HG02571 (cell line): ENCODE data around the gene MTHFD2L.

Experiments
- ATAC-seq: cut with Tn5 transposase; IDR thresholded peaks from one replicate; pipeline ENCODE4 v1.9.1; 2021; ENCODE audit warnings: mild to moderate bottlenecking, moderate library complexity; ENCODE audit not compliant: unreplicated experiment

MTHFD2L gene

DNA sequence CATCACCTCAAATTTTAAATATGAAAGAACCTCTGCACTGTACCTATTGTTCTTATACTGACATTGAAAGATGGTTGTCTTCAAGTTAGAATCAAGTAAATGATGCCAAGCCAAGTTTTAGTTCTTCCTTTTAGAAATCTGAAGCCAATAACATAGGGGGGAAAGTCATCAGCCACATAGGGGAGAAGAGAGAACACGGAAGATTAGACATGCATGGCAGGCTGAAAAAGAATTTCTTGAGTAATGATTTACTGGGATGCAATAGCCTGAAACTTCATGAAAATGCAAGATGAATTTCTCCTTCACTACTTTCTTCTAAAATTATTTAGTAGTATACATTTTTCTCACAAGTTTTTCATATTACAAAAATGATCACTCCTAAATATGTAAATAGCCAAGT lies 136.8 kb downstream of the MTHFD2L start:
- no peak for ATAC-seq

GRCh38 chr4:74297539-74297938 lies 139.6 kb downstream of the MTHFD2L start:
- ATAC-seq: no peak

- ATAC-seq: no peak
Measured at GRCh38 chr4:74304095-74304625, 146.2 kb downstream of the MTHFD2L start.

DNA sequence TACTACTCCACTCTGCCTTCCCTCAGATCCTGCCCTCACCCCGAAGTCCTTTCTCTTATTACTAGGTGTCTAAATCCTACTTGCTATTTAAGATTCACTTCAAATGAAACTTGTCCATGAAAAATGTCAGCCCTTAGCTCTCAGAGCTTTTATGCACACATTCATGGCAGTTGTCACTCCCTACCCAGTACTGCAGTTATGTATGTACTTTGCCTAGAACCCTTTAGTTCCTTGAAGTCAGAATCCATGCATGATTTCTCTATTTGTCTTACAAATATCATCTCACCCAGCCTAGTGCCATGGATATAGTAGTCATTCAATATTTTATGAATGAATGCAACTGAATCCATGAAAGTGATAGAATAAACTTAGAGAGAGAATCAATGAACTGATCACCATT lies 147.1 kb downstream of the MTHFD2L start:
- ATAC-seq: no peak

DNA sequence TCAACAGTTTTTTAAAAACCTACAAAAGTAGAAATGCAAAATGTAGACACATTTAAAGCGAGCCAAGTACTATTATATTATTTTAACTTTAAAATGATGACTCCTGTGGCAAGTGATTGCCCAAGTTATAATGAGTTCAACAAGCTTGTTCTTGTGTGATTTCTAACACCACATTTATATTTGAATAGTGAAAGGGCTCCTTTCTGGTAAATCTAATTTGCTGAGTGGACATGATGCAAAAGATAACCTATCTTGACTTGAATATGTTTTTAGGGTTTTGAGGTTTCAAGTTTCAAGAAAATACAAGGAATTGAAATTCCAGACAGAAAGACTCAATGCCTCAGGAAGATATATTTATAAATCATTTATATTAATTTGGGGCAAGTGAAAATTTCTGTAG lies 149.3 kb downstream of the MTHFD2L start:
- no peak for ATAC-seq

GRCh38 chr4:74308215-74308614 lies 150.3 kb downstream of the MTHFD2L start, which contains the start of gene EPGN:
Gene EPGN, plus strand, starts transcription at chr4:74308470. Its CDS starts 64 bp downstream, at chr4:74308534.
- no peak for ATAC-seq

- ATAC-seq: no peak
Measured at GRCh38 chr4:74309223-74309622, 151.3 kb downstream of the MTHFD2L start.

DNA sequence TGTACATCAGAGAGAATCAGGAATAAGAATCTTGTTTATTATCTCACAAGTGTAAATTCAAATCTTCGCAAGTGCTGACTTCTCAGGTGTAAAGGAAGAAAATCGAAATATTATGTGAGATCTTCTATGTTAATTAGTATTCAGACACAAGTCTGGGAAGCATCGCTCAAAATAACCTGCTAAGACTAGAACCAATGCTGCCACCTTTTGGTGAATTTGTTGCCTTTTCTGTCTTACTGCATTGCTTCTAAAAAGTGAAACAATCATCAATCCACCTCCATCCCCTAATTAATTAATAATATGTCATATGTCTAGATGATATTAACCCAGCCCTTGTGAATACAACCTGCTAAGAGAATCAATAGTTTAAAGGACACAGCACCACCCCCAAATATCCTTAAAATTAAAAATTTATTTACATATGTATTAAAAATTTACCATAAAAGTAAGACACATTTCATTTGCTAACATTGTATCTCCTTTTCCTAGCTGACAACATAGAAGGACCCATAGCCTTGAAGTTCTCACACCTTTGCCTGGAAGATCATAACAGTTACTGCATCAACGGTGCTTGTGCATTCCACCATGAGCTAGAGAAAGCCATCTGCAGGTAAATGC lies 153.9 kb downstream of the MTHFD2L start:
- no peak for ATAC-seq

- no peak for ATAC-seq
Measured at GRCh38 chr4:74314329-74314728, 156.4 kb downstream of the MTHFD2L start.

DNA sequence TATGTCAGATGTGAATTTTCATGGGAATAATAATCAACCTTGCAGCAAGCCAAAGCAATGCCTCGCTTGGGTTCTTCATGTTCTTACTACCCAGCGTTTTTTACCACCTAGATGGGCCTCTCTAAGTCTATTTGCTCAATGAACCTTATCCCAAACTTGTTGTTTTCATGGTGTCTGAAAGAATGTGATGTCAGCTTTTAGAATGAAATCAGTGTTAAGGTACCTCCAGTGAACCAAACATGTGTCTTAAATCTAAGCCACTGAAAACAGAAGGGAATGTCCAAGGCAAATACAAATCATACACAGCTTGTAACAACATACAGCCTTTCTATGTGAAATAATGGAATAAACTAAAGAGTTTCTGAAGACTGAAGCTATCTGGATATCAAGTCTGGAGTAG lies 157.0 kb downstream of the MTHFD2L start:
- no peak for ATAC-seq

- no peak for ATAC-seq
Measured at GRCh38 chr4:74315376-74315775, 157.5 kb downstream of the MTHFD2L start.

DNA sequence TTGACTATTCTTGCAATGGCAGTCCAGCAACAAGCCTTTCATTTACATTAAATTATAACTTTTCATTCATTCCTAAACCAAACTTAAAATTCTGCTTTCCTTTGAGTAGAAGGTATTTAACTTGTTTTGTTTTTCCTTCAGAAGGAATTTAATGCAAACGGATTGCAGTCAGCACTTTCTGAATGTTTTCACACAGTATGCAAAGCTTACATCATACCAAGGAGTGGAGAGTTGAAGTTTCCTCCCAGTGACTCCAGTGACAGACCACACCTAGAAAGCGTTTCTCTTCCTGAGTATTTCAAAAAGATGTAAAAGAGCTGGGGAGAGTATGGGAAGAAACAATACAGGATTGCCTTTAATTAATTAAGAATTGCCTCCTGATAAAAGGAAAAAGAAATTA lies 158.5 kb downstream of the MTHFD2L start:
- ATAC-seq: no peak

- ATAC-seq: no peak
Measured at GRCh38 chr4:74317616-74318246, 159.8 kb downstream of the MTHFD2L start.

- no peak for ATAC-seq
Measured at GRCh38 chr4:74318276-74318675, 160.4 kb downstream of the MTHFD2L start.

DNA sequence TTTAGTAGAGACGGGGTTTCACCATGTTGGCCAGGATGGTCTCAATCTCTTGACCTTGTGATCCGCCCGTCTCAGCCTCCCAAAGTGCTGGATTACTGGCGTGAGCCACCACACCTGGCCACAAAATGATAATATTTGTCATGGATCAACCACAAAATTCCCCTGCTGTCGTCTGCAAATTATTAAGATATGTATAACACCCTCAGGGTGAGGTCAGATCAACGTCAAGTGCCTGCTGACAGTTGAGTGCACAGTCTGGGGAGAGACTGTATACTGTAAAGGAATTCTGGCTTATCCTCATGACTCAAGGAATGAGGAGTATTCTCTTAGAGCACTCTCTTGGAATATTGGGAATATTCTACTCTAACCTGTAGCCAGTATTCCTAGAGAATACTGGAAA lies 161.6 kb downstream of the MTHFD2L start:
- no peak for ATAC-seq

DNA sequence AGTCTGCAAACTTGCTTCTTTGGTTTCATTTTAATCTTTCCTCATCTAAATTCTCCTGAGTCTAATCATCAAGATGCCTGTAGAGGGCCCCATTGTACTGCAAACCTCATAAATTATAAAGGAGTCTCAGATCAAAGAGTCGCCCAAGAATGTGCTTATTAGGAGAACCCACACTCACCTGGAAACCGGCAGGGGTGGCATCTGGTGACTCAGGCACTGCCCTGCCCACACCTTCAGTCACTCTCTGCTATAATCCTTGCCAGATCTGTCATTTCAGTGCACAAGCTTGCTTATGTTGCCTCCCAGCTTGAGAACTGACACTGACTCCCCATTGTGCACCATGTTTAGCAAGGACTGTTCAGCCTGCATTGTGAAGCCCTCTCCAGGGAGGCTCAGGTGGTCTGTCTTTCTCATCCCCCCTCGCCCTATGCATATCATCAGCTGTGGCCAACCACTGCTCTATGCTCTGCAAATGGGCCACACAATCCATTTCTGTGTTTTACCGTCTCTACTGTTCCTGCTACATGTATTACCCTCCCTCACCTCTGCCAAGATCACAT lies 162.7 kb downstream of the MTHFD2L start:
- peak; percentile 86 for ATAC-seq

DNA sequence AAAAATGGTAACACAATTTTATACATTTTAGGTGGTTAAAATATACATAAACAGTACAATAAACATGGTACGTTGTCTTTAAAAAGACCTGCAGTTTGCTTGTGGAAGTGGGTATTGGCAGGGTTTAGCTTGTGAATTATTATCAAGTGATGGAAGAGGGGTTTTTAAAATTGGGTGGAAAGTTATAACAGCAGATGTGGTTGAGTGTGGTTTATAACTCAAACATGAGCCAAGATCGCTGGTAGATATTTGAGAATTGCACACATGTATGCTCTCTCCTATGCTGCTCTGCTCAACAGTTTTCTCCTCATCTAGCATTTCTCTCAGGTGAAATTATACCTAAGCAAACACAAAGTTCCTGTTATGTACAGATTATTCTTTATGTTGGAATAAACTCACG lies 164.4 kb downstream of the MTHFD2L start:
- no peak for ATAC-seq

- no peak for ATAC-seq
Measured at GRCh38 chr4:74323663-74324062, 165.7 kb downstream of the MTHFD2L start.

DNA sequence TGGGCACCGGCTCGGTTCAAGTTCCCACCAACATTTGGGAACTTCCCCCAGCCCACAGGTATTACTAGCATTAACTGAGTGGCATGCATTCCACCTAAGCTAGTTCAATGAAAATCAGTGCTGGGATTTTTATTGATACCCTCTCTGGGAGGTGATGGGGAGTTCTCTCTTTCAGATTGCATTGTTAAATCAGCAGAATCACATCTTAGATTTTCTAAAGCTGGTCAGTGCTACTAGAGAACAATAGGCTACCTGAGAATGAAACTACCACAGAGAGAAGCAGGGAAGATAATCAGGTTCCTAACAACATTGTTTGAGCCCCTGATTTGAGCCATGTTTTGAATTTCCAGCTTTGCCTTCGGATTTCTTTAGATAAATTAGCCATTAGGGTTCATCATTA lies 166.3 kb downstream of the MTHFD2L start:
- ATAC-seq: no peak

GRCh38 chr4:74325886-74326285 lies 168.0 kb downstream of the MTHFD2L start:
- no peak for ATAC-seq

GRCh38 chr4:74327762-74328161 lies 169.8 kb downstream of the MTHFD2L start:
- ATAC-seq: no peak

DNA sequence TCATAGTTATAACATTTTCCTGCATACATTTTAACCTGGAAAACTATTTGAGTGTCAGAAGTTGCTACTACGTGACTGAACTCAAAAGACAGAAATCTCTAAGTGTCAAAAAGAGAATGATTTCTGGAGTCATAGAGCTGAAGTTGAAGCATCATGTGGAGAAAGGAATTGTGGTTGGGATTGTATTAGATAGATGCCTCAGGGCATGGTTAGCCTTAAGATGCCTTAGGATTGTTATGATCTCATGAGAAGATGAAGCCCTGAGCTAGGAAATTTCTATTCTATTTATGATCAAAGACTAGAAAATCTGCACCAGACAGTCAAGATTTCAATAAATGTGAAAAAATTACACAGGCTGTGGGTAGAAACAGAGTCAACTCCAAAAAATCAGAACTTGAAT lies 170.6 kb downstream of the MTHFD2L start:
- no peak for ATAC-seq
